Liver (tissue), 3 donors: Measurements from ENCODE around the gene CCNE1.

Experiments
- EGR1 ChIP-seq, 2 donors: IDR thresholded peaks; 2 replicates each; pipeline ENCODE4 v1.6.1; 2016 to 2018; ENCODE audit warnings: antibody characterized with exemption in 2 of 2, low read depth in 2 of 2
- TF ChIP-seq, protein P1 (sequence below): IDR thresholded peaks from 2 replicates; pipeline ENCODE4 v1.6.1; 2016; ENCODE audit warnings: antibody characterized with exemption
- TF ChIP-seq, protein P2 (sequence below): IDR thresholded peaks from 2 replicates; pipeline ENCODE4 v1.6.1; 2016; ENCODE audit warnings: antibody characterized with exemption, mild to moderate bottlenecking
- TF ChIP-seq, protein P3 (sequence below): fragments of 150-350 bp; IDR thresholded peaks from 2 replicates; pipeline ENCODE4 v1.5.1; 2017; ENCODE audit warnings: improper control_type of control experiment, low read depth, low read length; ENCODE audit not compliant: missing input control
- donor health status: healthy.
- donor health status: healthy.

DNA sequence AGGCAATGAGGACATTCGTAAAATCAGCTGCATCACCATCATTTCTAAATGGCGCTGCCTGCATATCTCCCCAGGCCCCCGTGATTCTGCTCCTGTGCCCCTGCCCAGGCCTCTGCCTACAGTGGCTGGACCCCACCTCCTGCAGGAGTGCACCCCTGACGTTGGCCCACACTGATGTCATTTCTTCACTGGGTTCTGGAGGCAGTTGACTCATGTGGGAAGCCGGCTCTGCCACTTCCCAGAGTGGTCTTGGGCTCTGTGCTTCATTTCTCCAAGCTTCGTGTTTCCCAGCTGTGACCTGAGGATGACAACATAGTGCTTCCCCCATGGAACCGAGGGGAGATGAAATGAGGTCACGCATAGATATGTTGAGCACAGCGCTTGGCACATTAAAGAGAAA is 19.9 kb downstream of the CCNE1 start:
- TF ChIP-seq, protein P1, sequence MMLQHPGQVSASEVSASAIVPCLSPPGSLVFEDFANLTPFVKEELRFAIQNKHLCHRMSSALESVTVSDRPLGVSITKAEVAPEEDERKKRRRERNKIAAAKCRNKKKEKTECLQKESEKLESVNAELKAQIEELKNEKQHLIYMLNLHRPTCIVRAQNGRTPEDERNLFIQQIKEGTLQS = no peak
- TF ChIP-seq, protein P2, sequence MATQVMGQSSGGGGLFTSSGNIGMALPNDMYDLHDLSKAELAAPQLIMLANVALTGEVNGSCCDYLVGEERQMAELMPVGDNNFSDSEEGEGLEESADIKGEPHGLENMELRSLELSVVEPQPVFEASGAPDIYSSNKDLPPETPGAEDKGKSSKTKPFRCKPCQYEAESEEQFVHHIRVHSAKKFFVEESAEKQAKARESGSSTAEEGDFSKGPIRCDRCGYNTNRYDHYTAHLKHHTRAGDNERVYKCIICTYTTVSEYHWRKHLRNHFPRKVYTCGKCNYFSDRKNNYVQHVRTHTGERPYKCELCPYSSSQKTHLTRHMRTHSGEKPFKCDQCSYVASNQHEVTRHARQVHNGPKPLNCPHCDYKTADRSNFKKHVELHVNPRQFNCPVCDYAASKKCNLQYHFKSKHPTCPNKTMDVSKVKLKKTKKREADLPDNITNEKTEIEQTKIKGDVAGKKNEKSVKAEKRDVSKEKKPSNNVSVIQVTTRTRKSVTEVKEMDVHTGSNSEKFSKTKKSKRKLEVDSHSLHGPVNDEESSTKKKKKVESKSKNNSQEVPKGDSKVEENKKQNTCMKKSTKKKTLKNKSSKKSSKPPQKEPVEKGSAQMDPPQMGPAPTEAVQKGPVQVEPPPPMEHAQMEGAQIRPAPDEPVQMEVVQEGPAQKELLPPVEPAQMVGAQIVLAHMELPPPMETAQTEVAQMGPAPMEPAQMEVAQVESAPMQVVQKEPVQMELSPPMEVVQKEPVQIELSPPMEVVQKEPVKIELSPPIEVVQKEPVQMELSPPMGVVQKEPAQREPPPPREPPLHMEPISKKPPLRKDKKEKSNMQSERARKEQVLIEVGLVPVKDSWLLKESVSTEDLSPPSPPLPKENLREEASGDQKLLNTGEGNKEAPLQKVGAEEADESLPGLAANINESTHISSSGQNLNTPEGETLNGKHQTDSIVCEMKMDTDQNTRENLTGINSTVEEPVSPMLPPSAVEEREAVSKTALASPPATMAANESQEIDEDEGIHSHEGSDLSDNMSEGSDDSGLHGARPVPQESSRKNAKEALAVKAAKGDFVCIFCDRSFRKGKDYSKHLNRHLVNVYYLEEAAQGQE = no peak
- no peak for TF ChIP-seq EGR1 (IDR thresholded peaks at IDR 0.05; ENCODE audit: low read depth in 2 of 2)
- TF ChIP-seq, protein P3, sequence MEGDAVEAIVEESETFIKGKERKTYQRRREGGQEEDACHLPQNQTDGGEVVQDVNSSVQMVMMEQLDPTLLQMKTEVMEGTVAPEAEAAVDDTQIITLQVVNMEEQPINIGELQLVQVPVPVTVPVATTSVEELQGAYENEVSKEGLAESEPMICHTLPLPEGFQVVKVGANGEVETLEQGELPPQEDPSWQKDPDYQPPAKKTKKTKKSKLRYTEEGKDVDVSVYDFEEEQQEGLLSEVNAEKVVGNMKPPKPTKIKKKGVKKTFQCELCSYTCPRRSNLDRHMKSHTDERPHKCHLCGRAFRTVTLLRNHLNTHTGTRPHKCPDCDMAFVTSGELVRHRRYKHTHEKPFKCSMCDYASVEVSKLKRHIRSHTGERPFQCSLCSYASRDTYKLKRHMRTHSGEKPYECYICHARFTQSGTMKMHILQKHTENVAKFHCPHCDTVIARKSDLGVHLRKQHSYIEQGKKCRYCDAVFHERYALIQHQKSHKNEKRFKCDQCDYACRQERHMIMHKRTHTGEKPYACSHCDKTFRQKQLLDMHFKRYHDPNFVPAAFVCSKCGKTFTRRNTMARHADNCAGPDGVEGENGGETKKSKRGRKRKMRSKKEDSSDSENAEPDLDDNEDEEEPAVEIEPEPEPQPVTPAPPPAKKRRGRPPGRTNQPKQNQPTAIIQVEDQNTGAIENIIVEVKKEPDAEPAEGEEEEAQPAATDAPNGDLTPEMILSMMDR = no peak
